ENCODE results near the gene PIAS1. TPM values are rescaled to one million over a fixed set of nuclear protein-coding genes. Genes with fewer than 3 reads are reported as not detected.

The PIAS1 gene
- total and polyA plus RNA-seq, 9 of the 15 experiments (the other 6 are each of a cell fraction or from before 2014, with no cell fraction given), result 18.0 to 59.1 (median 28.5) TPM

DNA sequence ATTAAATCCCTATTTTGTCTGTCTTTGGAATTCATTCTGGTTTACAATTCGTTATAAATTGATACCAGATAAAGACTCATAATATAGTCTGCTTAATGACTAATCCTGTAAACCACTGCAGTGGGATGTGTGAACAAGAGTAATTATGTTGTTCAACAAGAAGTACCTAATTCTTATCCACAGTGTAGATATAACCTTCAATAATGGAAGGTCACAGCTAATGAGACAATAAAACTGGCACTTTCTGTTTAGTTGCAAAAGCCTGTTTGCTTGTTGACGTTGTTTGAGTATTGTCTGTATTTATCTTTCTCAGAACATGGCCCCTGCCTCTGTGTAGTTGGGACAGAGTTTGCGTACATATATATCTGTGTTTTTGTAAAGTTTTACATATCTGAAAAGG, 26.7 kb downstream of the PIAS1 start:
- H3K4me2 ChIP-seq (ENCODE audit: insufficient read depth, low read length), result no peak overlapping the region

More for the DNA sequence above, 26.7 kb downstream of the PIAS1 start:
- DNase-seq (ENCODE audit: extremely low read depth in 1 of 4, low spot score in 3 of 4) (no peak), ATAC-seq (no peak), FAIRE-seq (no peak)
- H3K9me1 ChIP-seq (ENCODE audit: control insufficient read depth, insufficient read depth, low read length), result no peaks in the 10 kb centered on the region
- H3K27ac ChIP-seq (ENCODE audit: extremely low read depth, low read depth, low read length), result no peak overlapping the region
- peaks cover 10% of the 10 kb centered on the region; the same call in 1 of the 2 replicates for H4K20me1 ChIP-seq (replicated peaks; ENCODE audit: control insufficient read depth, insufficient read depth, low read length)
- H3K4me1 ChIP-seq (replicated peaks in 1 of 2; ENCODE audit: control insufficient read depth in 2 of 2, insufficient read depth in 2 of 2, low read length in 2 of 2), result peaks cover 0 to 4% of the 10 kb centered on the region in 2 experiments; a peak in 2 of 5 replicates
- H3K27me3 ChIP-seq (ENCODE audit: control insufficient read depth in 2 of 2, insufficient read depth in 2 of 2, low read length in 2 of 2), result no peaks in the 10 kb centered on the region
- intact Hi-C loops (cut with micrococcal nuclease) (no loop called here), in situ Hi-C loops (cut with MboI) (no loop called here)
- ChIA-PET POLR2A (interaction anchor here (1.1 kb wide), 1 partner anchor 24 kb away, joined by 3 read pairs; no protein-coding TSS in a partner anchor), CTCF (ENCODE audit: low intra/inter-chr PET ratio) (no interaction called here)
- H3K9me3 ChIP-seq (replicated peaks; ENCODE audit: control insufficient read depth, insufficient read depth, low read depth, low read length), result no peaks in the 10 kb centered on the region
- H3K36me3 ChIP-seq (ENCODE audit: control insufficient read depth, insufficient read depth, low read length), result no peaks in the 10 kb centered on the region; the same call in 1 of the 3 replicates
- 61% methylated on average over 3 of the region's 3 CpGs for WGBS (ENCODE audit: insufficient coverage, low coverage, missing lambda C conversion rate)
- no peak overlapping the region for H3K9ac ChIP-seq (ENCODE audit: insufficient read depth in 1 of 2, low read depth in 2 of 2, low read length in 2 of 2)
- H3K4me3 ChIP-seq, result no peak overlapping the region
- TF ChIP-seq, protein P1, sequence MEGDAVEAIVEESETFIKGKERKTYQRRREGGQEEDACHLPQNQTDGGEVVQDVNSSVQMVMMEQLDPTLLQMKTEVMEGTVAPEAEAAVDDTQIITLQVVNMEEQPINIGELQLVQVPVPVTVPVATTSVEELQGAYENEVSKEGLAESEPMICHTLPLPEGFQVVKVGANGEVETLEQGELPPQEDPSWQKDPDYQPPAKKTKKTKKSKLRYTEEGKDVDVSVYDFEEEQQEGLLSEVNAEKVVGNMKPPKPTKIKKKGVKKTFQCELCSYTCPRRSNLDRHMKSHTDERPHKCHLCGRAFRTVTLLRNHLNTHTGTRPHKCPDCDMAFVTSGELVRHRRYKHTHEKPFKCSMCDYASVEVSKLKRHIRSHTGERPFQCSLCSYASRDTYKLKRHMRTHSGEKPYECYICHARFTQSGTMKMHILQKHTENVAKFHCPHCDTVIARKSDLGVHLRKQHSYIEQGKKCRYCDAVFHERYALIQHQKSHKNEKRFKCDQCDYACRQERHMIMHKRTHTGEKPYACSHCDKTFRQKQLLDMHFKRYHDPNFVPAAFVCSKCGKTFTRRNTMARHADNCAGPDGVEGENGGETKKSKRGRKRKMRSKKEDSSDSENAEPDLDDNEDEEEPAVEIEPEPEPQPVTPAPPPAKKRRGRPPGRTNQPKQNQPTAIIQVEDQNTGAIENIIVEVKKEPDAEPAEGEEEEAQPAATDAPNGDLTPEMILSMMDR (IDR thresholded peaks at IDR 0.05 in 2 of 3, conservative IDR thresholded peaks at IDR 0.05 in 1 of 3; ENCODE audit: insufficient read depth in 2 of 3, low read depth in 1 of 3, low read length in 3 of 3), result no peak
- TF ChIP-seq STAT5A (IDR thresholded peaks at IDR 0.05; ENCODE audit: borderline replicate concordance, low read length), result no peak
- no peak for TF ChIP-seq FOXM1 (IDR thresholded peaks at IDR 0.05; ENCODE audit: low read depth)
- no peak for TF ChIP-seq FOXM1 (CRISPR knock-in tag; IDR thresholded peaks at IDR 0.05; ENCODE audit: low read depth)
- no peak for TF ChIP-seq ZNF75A (CRISPR knock-in tag; IDR thresholded peaks at IDR 0.05)
- no peak for TF ChIP-seq ZBTB17 (CRISPR knock-in tag; IDR thresholded peaks at IDR 0.05)
- TF ChIP-seq ZNF232 (CRISPR knock-in tag; IDR thresholded peaks at IDR 0.05), result no peak
- no peak for TF ChIP-seq WHSC1 (IDR thresholded peaks at IDR 0.05; ENCODE audit: low read length)
- TF ChIP-seq ZNF830 (CRISPR knock-in tag; IDR thresholded peaks at IDR 0.05), result no peak
- TF ChIP-seq HDAC2 (IDR thresholded peaks at IDR 0.05), result no peak
- no peak for TF ChIP-seq TSC22D4 (tag; IDR thresholded peaks at IDR 0.05)
- TF ChIP-seq GATAD2B (IDR thresholded peaks at IDR 0.05; ENCODE audit: borderline replicate concordance), result no peak
- TF ChIP-seq, protein P2, sequence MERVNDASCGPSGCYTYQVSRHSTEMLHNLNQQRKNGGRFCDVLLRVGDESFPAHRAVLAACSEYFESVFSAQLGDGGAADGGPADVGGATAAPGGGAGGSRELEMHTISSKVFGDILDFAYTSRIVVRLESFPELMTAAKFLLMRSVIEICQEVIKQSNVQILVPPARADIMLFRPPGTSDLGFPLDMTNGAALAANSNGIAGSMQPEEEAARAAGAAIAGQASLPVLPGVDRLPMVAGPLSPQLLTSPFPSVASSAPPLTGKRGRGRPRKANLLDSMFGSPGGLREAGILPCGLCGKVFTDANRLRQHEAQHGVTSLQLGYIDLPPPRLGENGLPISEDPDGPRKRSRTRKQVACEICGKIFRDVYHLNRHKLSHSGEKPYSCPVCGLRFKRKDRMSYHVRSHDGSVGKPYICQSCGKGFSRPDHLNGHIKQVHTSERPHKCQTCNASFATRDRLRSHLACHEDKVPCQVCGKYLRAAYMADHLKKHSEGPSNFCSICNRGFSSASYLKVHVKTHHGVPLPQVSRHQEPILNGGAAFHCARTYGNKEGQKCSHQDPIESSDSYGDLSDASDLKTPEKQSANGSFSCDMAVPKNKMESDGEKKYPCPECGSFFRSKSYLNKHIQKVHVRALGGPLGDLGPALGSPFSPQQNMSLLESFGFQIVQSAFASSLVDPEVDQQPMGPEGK (CRISPR knock-in tag; IDR thresholded peaks at IDR 0.05; ENCODE audit: borderline replicate concordance), result no peak
- TF ChIP-seq, protein P3, sequence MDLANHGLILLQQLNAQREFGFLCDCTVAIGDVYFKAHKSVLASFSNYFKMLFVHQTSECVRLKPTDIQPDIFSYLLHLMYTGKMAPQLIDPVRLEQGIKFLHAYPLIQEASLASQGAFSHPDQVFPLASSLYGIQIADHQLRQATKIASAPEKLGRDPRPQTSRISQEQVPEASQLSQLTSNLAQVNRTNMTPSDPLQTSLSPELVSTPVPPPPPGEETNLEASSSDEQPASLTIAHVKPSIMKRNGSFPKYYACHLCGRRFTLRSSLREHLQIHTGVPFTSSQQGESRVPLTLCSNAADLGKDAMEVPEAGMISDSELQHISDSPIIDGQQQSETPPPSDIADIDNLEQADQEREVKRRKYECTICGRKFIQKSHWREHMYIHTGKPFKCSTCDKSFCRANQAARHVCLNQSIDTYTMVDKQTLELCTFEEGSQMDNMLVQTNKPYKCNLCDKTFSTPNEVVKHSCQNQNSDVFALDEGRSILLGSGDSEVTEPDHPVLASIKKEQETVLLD (IDR thresholded peaks at IDR 0.05), result no peak
- TF ChIP-seq TBL1XR1 (IDR thresholded peaks at IDR 0.05; ENCODE audit: low read length in 2 of 2), result no peak
- no peak for TF ChIP-seq COPS2 (conservative IDR thresholded peaks at IDR 0.05)
- TF ChIP-seq PHB2 (IDR thresholded peaks at IDR 0.05; ENCODE audit: low read depth), result no peak
- no peak for TF ChIP-seq CEBPB (tag; IDR thresholded peaks at IDR 0.05)
- H2AFZ ChIP-seq (ENCODE audit: low read depth, low read length), result no peak overlapping the region
- H3K79me2 ChIP-seq (ENCODE audit: control insufficient read depth, insufficient read depth, low read length), result peaks cover 100% of the 10 kb centered on the region
- BruUV-seq (replicated peaks), result no TSS peak

Measured in K562 (cell line).